GM21825 (cell line): ENCODE results near the gene GABRG3.

Experiments
- ATAC-seq: cut with Tn5 transposase; IDR thresholded peaks from one replicate; pipeline ENCODE4 v1.9.1; 2021; ENCODE audit warnings: mild to moderate bottlenecking, moderate library complexity; ENCODE audit not compliant: unreplicated experiment

GABRG3 gene

DNA sequence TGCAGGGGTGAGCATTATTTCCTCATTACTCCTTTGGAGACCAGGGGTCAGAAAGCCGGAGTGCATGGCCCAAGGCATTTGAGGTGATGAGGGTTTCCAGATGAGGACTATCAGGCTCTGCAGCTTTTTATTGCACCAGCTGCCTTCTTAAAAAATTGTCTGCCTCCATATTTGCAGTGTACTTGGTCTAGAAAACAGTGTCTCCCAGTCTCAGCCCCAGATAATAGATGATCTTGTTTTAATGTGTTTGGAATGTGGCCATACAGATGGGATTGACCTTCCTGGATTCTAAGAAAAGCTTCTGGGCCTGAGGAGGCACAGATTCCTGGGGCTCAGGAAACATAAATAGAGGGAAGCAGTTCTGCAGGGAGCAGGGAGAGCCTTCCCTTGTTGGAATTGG lies 123.3 kb downstream of the GABRG3 start:
- ATAC-seq = no peak

DNA sequence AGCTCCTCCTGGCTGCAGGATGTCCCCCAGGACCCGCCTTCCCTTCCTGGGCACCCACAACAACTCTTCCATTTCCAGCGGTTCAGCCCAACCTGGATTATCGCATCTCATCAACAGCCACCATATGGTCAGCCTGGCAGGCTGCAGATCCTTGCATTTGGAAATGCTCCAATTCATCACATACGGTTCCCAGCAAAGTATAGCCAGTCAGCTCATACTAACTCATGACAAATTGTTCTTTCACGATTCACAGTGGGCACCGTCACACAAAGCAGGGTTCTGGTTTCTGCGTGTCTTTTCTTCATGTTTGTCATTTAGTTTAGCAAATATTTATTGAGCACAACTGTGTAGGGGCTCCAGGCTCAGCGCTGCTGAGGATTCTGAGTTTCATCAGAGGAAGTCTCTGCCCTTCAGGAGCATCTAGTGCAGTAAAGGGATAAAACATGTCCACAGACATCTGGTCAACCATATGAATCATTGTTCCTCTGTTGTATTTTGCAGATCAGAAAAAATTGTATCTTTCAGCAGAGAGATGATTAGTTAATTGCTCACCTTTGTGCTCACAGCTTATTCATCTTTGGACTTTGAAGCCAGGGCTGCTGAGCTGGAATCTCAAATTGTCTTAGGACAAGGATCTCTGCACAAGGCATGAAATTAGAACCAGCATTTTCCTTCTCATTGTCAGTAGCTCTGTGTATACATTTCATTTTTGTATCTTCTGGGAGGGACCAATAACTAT lies 125.1 kb downstream of the GABRG3 start:
- ATAC-seq = no peak

DNA sequence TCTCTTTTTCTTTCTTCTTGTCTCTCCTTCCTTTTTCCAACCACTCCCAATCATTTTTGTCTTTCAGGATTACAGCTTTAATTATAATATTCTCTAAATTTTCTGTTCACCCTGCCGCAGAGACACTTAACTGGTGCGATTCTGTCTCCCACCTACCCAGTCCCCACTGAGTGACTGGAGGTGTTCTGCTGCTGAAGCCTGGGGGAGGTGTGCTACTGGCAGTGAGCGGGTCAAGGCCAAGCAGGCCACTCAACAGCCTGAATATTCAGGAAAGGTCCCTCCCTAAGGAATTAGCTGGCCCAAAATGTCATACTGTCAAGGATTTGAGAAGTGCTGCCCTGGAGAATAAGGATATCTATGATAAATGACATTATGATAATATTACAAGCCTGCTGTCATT lies 126.5 kb downstream of the GABRG3 start:
- ATAC-seq = no peak

DNA sequence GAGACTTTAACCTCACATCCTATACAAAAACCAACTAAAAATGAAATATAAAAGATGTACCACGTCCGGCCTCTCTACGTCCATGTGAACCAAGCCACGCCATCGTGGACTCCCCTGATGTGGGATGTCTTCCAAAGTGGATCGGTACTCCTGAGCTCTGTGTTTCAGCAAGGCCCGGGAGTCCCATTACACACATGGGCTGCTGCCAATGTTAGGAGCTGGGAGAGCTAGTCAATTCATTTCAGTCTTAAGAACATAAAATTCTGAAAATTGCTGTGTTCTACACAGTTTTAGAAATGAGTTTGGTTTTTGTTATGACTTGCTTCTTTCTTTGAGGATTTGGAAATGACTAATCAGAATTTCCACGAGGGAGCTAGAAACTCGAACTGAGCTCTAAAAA lies 131.0 kb downstream of the GABRG3 start:
- no peak for ATAC-seq

DNA sequence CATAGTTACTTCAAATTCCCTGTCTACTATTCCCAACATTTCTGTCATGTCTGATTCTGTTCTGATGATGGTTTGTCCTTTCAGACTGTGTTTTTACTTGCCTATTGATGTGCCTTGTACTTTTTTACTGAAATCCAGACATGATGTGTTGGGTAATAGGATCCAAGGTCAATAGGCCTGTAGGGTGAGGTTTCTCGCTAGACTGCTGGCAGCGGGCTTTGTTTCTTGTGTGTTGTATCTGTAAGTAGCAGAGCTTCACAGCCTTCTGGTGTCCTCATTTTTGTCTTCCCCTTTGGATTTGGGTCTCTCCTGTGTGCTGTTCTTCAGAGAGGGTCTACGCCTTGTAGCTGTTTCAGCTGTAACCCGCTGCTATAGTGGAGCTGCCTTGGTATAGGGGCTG lies 140.3 kb downstream of the GABRG3 start:
- ATAC-seq = no peak

DNA sequence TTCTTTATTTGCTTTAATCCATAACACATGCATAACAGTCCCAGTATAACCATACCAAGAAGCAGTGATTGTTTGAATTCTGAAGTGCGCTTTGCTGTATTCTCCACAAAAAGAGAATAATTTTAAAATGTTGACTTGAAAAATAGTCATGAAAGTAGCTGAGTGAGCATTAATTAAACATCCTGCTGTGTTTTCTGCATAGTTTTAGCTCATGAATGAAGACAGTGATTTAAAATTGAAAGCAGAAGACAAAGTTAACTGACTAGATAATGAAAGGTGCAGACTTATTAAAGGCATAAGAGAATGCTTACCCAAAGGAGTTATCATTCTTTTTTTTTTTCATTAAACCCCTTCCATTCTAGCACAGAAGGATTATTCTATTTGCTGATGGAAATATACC lies 143.5 kb downstream of the GABRG3 start:
- no peak for ATAC-seq

DNA sequence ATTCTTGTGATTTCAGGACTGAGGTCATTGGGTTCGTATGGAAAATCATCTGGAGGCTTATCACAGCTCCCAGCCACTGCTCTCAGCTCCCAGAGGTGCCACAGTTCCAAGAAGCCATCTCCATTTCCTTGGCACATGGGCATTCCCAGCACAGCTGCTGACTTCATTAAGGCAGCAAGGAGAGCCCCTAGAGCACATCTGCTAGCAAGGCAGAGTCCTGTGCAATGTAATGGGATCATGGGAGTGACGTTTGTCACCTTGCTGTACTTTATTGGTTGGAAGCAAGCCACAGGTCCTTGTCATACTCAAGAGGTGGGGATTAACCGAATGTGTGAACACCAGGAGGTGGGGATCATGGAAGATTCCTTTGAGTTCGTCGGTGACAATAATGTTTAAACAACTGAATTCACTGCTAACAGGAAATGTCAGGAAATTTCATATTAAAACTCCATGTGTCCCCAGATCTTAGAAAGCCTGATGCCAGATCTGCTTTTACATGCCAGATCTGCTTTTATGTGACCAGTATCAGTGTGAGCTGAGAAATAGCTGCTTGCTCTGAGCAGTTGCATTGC lies 148.8 kb downstream of the GABRG3 start:
- no peak for ATAC-seq

DNA sequence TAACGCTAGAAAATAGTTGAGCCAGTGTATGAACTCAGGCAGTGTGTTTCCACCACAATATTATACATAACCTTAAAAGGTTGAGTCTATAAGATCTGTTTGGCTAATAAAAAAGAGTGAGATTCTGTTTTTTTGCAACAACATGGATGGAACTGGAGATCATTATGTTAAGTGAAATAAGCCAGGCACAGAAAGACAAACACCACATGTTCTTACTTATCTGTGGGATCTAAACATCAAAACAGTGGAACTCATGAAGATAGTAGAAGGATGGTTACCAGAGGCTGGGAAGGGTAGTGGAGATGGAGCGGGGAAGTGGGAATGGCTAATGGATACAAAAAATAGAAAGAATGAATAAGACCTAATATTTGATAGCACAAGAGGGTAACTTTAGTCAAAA lies 150.7 kb downstream of the GABRG3 start:
- ATAC-seq = no peak

DNA sequence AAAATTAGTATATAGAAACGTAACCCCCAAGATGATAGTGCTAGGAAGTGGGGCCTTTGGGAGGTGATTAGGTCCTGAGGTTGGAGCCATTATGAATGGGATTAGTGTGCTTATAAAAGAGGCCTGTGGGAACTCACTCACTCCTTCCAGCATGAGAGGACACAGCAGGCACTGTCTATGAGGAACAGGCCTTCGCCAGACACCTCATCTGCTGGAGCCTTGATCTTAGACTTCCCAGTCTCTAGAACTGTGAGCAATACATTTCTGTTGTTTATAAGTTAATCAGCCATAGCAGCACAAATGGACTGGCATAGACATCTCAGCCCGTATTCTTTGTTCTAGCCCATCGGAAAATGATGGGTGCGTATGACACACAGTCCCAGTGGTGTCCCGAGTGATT lies 152.3 kb downstream of the GABRG3 start:
- ATAC-seq = no peak

DNA sequence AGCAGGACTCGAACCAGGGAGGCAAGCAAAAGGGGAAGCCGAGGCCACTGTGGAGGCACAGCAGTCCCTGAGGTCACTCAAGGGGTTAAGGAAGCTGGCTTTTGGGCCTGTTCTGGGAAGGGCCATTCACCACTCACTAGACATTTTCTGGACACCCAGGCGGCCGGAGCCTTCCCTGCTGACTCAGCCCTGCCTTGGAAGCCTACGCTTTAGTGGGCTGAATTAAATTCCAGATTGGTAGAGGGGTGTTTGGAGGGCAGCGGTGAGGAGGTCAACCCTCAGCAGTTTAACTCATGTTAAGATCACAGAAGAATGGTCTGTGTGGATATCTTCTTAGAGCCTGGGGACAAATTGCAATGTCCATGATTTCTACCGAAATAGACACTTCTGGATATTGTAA lies 152.8 kb downstream of the GABRG3 start:
- ATAC-seq = no peak

DNA sequence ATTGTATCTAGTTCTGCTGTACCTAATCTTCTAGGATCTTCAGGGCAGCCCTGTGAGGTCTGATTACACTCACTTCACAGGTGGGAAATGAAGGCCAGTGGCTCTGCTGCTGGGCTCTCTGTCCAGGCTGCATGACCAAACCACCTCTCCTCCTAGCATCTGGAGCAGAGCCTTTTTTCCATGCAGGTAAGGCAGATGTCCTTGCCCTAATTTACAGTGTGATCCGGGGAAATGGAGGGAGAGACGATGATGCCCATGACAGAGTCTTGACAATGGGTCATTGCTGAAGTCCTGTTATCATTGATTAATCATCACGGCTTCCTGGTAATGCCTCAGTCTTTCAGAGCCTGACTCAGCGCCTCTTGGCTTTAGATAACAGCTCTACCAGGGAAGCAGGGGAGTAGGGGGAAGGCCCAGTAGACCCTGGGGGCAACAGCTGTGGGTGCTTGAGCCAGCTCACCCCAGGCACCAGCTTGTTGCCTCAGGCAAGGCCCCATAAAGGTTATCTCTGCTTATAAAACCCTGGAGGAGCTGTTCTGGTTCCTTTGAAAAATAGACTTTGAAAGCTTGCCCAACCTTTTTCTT lies 153.4 kb downstream of the GABRG3 start:
- ATAC-seq = no peak

DNA sequence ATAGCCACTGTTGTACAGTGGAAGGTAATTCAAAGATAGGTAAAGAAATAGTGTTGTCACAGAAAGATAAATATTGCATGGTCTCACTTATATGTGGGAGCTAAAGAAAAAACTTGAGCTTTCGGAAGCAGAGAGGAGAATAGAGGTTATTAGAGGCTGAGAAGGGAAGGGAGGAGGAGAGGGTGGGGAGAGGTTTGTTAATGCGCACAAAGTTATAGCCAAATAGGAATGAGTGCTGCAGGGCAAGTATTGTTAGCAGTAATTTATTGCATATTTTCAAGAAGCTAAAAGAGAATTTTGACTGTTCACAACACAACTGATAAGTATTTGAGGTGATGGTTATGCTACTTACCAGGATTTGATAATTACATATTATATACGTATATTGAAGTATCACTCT lies 154.2 kb downstream of the GABRG3 start:
- no peak for ATAC-seq

DNA sequence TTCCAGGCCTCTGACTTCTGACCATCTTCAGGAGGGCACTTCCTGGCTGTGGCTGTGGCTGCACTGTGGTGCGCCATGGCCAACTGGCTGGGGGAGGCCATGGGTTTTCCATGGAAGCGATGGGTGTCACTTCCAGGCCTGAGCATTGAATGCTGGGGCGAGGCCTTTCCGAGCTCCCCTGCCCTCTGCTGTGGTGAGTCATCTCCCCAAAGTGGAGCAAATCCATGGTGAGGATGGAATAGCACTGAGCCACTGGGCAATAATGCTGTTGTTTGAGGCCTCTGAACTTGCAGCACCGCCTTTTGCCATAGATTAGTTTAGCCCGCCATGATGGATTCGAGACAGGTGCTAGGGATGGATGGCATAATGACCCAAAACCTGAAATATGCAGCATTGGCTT lies 155.5 kb downstream of the GABRG3 start:
- ATAC-seq = no peak

DNA sequence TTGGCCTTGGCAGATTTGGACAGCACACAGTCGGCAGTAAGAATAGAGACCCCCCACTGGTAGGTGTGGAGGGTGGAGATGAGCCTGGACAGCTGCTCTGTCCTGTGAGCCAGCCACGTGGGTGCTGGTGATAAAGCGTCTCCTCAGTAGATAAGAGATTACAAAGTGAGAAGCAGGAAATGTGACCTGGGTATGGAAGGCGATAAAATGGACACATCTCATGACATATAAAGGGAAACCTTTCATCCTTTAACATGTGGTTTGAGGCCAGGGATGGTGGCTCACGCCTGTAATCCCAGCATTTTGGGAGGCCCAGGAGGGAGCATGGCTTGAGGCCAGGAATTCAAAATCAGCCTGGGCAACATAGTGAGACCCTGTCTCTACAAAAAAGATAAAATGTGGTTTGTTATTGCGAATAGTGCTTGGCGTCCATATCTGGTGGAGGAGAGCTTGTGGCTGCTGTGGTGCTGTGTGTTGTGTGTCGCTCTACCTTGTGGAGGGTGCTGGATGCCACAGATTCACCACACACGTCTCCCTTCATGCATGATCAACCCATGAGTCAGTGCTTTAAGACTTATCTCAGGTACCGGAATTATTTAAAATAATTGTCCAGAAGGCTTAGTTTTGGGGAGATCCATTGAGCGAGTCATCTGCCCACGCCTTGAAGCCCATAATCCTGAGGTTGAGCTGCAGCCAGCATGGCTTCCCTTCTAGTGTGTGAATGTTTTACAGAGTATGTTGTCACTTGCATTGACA lies 157.0 kb downstream of the GABRG3 start:
- no peak for ATAC-seq

DNA sequence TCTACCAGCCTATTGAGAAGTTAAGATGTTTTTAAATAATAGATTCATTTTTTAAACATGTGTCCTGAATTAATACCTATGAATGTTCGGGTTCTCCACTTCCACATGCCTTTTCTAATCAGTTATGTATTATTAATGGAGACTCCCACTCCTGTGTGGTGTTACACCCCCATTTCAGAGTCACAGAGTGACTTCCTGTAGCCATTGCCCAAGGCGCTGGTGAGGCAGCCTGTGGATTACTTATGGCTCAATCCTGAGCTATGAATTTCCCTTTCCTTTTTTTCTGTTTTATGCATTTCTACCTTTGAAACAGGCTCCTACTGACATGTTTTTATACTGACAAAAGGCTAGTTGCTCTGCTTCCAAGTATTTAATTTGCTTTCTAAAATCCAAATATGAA lies 162.3 kb downstream of the GABRG3 start:
- no peak for ATAC-seq

DNA sequence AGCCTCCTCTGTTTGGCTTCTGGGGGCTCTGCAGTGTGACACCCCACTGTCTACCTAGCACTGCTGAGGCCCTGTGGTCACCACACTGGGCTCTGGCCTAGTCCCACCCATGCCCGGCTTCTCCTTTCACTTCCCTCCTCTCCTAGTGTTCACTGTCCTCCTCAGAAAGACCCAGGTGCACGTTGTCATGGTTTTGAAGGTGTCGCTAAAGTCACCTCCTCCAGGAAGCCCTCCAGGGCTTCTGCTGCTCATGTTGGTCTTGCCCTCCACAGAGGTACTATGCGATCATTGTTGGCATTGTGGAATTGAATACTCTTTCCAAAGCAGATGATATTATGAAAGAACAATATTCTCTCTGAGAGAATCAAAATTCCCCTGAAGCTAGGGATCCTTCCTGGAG lies 163.5 kb downstream of the GABRG3 start:
- no peak for ATAC-seq

DNA sequence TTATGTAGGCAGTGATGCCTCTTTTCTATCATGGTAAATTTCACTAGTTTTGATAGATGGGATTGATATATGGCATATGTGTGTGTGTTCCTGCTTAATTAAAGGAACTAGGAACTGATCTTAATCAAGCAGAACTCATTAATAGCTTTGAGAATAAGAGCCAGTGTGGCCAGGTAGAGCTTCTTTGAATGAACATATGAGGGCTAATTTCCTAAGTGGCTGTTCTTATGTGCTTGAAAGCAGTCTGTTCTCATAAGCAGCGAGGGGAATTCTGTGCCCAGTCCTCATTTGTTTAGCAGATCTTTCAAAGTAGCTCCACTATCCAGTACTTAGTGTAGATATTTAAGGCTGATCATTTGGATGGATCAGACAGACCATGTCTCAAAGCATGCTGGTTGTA lies 164.2 kb downstream of the GABRG3 start:
- no peak for ATAC-seq

DNA sequence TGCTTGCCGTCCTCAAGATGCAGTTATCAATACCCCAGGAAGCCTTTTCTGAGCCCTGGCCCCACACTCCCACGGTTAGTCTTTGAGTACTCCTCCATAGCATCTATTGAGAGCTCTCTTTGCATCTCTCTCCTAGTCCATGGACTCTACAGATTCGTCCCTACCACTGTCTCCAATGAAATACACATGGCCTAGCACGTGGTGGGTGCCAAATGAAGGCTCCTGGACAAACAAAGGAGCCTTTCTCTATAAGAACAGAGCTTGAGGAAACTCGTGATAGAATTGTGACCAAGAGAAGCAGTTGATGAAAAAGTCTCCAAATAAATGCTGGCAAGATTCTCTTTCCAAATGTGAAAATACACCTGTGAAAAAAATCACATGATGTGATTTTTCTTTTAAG lies 166.1 kb downstream of the GABRG3 start:
- ATAC-seq = no peak

DNA sequence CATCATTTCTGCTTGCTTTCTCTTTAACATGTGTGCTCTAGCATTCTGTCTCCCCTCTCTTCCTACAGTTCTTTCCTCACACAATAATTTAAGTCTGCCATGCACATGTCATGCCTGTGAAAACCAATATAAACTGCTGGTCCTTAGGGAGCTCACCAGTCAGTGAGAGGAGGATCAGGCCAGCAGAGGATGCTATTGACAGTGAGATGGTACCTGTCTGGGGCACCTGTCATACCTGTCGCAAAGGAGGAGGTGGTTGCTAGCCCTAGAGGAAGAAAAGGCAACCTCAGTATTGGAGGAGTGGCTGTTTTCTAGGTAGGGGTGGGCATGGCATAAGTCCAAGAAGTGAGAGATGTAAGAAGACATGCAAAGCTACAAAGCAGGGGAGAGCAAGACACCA lies 194.6 kb downstream of the GABRG3 start:
- no peak for ATAC-seq

DNA sequence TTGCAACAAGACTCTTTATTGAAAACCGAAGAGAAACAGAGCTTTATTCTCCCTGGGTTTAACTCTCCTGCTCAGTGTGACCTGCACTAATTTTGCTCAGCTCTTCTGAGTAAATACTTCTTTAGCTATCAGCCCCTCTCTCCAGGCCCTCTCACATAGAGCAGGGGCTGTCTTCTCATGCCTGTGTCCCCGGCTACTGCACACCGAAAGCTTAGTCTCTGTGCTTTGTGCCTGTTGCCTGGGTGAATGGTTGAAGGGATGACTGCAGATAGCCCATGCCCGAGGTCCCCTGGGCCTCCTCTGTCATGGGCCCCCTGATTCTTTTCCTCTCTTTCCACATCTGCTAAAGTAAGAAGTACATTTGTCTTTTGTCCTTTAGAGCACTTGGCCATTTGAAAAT lies 195.9 kb downstream of the GABRG3 start:
- ATAC-seq = no peak

DNA sequence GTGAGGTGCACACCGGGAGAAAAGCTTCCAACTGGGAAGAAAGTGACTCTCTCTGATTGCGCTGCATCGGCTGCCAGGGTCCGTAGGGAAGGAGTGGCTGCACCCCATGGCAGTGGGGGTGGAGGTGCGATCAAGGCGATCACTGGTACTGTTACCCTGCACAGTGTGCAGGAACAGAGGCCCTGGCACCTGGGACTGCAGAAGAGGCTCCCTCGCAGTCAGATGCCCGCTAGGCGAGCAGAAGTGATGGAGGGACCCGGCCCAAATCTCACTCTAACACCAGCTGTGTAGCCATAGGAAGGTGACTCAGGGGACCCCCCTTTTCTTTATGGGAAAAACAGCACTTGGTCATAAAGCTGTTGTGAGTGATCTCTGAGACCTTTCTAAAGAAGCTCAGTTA lies 196.8 kb downstream of the GABRG3 start:
- no peak for ATAC-seq

DNA sequence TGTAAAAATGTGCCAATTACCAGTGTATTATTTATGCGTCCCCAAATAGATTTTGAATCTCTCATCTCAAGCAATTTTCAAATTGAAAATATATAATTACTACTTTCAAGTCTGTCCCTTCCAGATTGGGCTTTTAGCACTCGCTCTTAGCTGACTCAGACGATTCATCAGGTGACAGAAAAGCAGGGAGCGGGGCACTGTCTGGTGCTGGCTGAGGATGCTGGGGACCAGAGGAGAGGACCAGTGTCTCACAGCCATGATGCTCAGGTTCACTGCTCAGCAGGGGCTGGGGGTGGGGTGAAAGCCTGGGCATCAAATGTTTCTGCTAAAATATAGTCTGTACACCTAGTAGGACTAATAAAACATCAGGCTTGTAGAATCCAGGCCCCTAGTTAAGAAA lies 199.9 kb downstream of the GABRG3 start:
- no peak for ATAC-seq
